DMS114 treated with DMSO at 0.1 percent for 48 hours (cell line): Measurements from ENCODE around the gene ABCC9.
A peak's percentile ranks its signal among the peaks of the same experiment; 100 is the strongest.

Experiments used
- DNase-seq: peaks from one replicate; lab custom pipeline; 2025; ENCODE audit not compliant: unreplicated experiment; lab: John Stamatoyannopoulos, UW

The ABCC9 gene

DNA sequence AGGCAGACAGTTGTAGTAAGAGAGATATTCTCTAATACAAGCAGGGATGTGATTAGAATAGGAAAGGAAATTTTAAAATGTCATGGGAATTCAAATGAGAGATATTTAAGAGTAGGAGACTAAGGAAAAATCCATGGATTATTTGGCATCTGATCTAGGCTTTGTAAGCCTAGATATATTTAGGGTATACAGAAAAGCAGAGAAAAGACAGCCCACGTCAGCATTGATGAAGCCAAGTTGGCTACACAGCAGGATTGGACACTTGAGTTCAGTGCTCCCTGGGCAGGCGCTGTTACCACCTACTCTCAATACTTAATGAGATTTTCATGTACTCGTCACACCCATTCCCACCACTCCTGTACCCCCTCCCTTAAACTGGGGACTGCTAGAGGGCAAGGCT, 165.1 kb downstream of the ABCC9 start:
- no peak for DNase-seq

DNA sequence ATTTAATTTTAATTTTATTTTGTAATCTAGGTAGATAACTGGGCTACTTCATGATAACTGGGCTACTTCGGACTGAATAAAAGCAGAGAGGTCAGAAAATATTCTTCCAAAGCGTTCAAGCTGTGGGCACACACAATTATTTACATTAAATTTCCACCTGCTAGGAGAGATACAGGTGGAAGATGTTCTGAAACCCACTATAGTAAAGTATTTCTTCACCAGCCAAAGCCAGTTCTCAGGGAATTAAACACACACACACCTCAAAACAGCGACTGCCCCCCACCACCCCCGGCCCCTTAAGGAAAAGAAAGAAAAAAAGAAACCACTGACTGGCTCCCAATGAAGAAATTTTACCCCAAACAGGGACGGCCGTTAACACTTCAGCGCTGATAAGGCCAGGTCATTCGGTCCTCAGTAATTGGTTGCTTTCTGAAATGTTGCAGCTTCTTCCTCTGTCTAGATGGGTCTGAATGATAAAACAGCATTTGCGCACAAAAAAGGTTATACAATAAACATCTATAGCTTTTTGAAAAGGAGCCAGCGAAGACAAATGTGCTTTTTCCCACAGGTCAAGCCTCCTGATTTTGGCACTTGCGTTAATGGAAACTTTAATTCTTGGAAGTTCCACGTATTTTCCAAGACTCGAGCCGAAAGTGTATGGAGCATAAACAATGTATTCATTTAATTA, 165.9 kb downstream of the ABCC9 start:
- DNase-seq, result no peak

DNA sequence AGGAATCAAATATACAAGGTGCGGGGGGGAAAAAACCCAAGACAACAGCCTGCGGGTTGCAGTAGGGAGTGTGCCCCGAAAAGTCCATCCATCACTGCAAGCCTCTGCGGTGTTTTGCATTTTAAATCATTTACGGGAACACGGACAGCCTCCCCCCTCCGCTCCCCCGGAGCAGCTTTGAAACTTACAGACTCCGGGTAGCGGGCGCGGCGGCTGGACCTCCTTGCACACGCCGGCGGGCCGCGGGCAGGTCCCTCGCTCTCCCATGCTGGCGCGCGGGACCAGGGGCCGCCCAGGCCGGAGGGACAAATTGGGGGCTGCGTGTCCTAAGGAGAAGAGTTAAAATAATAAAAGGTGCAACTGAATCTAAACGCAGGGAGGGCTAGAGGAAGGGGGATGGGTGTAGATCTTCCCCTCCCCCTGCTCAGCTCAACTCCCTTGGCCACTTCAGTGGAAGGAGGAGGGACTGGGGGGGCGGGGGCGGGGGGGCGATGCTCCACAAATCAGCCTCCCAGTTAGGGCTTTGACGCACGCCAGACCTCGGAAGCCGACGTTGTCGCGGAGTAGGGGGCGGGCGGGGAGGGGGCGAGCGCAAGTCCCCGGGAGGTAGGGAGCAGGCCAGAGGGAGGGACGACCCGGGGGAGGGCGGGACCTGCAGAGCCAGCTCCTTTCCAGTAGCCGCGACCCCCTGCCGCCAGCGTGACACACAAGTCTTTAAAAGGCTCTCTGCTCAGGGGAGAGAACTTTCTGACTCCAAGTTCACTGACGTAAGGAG, 166.7 kb downstream of the ABCC9 start, which contains the start of gene KCNJ8:
TSS of gene KCNJ8 (minus strand) at position 349 of the 775 bp plus-strand sequence. CDS start 1,090 bp downstream, outside the sequence.
- DNase-seq, result no peak

GRCh38 chr12:21773806-21774205, 167.4 kb downstream of the ABCC9 start:
- peak; percentile 20 for DNase-seq

- DNase-seq, result no peak
These were observed 167.9 kb downstream of the ABCC9 start for GRCh38 chr12:21773263-21773741.

DNA sequence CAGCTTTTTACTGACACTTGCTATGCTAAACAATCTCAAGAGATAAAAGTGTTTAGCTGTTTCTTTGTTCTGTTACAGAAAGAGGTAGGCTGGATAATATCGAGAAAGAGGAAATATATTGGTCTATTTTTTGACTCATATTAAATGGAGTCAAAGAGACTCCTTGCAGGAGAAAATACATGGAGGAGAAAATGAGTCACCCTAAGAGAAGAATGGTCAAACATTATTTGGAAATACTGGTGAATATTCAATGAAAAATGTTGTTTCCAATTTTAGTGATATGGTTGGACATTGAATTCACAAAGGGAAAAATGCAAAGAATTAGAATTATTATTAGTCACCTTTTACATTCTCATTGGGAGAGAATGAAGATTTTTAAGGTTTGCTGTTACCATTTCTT, 169.9 kb downstream of the ABCC9 start:
- DNase-seq, result no peak

- no peak for DNase-seq
These were observed 171.9 kb downstream of the ABCC9 start for GRCh38 chr12:21769307-21769706.

- no peak for DNase-seq
These were observed 174.8 kb downstream of the ABCC9 start for GRCh38 chr12:21766403-21766802.

GRCh38 chr12:21764950-21765349, 176.3 kb downstream of the ABCC9 start:
- DNase-seq, result no peak

GRCh38 chr12:21764065-21764464, 177.2 kb downstream of the ABCC9 start:
- no peak for DNase-seq

DNA sequence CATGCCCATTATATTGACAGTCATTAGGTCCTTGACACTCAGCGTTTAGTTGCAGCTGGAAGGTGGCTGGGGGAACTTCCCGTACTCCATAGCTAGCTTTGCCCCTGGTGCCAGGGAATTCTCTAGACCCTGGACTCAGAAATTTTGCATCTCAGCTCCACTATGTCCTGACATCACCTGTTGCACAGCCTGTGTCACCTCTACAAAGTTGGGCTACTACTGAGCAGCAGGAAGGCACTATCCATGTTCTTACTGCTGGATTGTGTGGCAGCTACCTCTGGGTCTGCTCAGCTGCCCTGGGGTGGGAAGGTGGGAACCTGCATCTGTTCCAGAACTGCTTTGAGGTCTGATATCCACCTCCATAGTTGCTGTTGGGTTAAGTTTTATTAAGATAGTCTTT, 177.7 kb downstream of the ABCC9 start:
- DNase-seq, result no peak

DNA sequence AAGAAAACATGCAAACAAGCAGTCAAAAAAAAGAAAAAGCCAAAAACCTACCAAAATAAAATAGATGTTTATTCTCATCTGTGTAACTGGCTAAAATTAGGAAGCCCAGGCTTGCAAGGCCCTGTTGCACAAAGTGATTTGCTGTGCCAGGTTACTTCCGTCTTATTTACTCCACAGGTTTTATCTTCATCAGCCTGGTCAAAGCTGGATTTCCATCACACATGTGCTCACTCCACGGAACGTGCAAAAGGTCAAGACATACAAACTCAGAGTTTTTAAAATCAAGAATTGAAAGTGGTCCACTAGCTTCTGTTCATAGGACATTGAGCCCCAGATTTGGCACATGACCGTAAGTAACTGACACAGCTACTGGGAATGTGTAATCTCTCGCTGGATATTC, 181.5 kb downstream of the ABCC9 start:
- no peak for DNase-seq

DNA sequence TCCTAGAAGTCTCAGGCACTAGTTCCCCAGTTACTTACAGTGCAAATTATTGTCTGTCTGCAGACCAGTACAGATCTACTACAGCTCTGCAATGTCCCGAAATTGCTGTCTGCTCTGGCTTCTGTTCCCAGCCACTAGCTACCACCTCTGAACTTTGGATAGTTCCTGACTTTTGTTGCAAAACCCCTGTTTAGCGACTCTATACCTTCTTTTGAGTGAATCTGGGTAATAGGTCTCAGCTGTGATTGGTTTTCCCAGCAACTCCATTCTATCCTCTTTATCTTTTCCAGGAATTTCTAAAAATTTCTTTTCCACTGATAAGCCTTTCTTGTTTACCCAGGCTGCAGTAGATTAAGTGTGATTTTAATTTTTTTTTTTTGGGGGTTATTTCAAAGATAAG, 183.5 kb downstream of the ABCC9 start:
- no peak for DNase-seq

DNA sequence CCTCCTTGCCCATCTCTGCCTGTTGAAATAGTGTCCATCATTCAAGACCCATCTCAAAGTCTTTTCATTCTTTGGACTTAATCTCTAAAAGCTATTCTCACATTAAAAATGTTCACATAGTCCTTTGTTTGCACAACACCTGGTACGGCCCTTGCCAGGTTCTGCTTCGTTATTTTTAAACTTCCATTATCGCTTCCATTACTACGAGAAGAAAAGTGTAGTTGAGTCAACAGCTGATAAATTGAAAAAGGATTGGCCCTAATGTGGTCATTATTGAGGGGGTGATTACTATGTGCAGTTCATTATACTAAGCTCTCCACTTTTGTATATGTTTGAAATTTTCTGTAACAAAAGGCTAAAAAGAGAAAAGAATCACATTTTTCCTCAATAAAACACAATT, 184.5 kb downstream of the ABCC9 start:
- DNase-seq, result no peak

GRCh38 chr12:21751517-21751916, 189.7 kb downstream of the ABCC9 start:
- DNase-seq, result no peak
